ENCODE measurements around the gene CHI3L1. TPM values are rescaled to one million over a fixed set of nuclear protein-coding genes. Genes with fewer than 3 reads are reported as not detected.

Gene CHI3L1
- total RNA-seq, 2 donors from 2014 or later: 0.85 to 9.4 TPM

DNA sequence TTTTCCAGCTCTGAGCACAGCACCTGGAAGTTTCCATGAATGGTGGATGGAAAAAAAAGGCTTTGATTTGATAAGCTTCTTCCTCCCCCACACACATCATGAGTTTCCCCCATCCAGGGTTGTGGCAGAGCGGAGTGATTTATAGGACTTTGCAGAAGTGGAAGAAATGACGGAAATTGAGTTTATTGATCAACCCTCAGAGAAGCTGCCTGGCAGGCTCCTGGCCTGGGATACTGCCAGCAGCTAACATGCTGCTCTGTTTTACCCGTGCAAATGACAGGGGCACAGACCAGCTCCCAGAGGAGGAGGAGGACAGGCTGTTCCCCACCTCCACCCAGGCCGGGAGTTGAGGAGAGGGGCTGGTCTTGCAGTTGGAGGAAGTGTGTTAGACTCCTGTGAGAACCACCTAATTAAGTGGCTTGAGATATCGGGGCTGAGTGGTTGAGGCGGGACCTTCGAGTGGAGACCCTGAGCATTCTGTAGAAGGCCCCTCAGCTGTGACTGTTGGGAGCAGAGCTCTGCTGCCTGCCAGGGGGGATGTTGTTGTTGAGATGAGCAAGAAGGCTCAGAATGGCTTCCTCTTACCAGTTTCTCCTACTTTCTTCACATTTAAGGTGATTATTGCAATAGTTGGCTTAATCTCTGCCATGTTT lies 37.2 kb downstream of the CHI3L1 start:
- H3K36me3 ChIP-seq: no peaks in the 10 kb centered on the region
- TF ChIP-seq, protein P1, sequence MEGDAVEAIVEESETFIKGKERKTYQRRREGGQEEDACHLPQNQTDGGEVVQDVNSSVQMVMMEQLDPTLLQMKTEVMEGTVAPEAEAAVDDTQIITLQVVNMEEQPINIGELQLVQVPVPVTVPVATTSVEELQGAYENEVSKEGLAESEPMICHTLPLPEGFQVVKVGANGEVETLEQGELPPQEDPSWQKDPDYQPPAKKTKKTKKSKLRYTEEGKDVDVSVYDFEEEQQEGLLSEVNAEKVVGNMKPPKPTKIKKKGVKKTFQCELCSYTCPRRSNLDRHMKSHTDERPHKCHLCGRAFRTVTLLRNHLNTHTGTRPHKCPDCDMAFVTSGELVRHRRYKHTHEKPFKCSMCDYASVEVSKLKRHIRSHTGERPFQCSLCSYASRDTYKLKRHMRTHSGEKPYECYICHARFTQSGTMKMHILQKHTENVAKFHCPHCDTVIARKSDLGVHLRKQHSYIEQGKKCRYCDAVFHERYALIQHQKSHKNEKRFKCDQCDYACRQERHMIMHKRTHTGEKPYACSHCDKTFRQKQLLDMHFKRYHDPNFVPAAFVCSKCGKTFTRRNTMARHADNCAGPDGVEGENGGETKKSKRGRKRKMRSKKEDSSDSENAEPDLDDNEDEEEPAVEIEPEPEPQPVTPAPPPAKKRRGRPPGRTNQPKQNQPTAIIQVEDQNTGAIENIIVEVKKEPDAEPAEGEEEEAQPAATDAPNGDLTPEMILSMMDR (IDR thresholded peaks at IDR 0.05): no peak
- H3K27ac ChIP-seq: no peak overlapping the region
- no peaks in the 10 kb centered on the region for H3K9me3 ChIP-seq
- H3K4me1 ChIP-seq: peaks cover 0 to 50% of the 10 kb centered on the region in 2 donors
- H3K27me3 ChIP-seq: no peaks in the 10 kb centered on the region
- DNase-seq (ENCODE audit: low spot score): no peak
- H3K4me3 ChIP-seq: no peak overlapping the region

DNA sequence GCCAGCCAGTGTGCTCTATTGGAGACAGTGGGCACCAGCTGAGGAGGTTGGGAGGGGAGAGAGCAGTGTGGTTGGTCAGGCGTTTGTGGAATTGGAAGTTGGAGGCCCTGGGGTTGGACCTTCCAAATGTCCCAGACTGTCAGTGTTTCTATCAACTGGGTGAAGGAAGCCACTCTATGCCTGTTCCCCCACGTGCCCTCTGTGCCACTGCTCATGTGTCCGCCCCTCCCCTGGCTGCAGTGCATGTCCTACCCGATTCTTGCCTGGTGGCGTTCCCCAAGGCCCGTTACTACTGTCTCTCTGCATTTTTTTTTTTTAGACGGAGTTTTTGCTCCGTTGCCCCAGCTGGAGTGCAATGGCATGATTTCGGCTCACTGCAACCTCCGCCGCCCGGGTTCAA lies 37.9 kb downstream of the CHI3L1 start:
- Histone ChIP-seq H3K4me3 (no peak overlapping the region), H3K27me3 (no peaks in the 10 kb centered on the region), H3K27ac (peak overlapping the region in 1 of 2 donors; percentile 31), H3K9me3 (no peaks in the 10 kb centered on the region), H3K36me3 (no peaks in the 10 kb centered on the region), H3K4me1 (peaks cover 0 to 45% of the 10 kb centered on the region in 2 donors)
- TF ChIP-seq, protein P1 (IDR thresholded peaks at IDR 0.05): no peak
- DNase-seq (ENCODE audit: low spot score): no peak

GRCh38 chr1:203148127-203148526 lies 38.4 kb downstream of the CHI3L1 start:
- peak overlapping the region in 1 of 2 donors; percentile 31 for H3K27ac ChIP-seq
- no peak overlapping the region for H3K4me3 ChIP-seq
- no peaks in the 10 kb centered on the region for H3K27me3 ChIP-seq
- DNase-seq (ENCODE audit: low spot score): no peak
- H3K4me1 ChIP-seq: peaks cover 0 to 41% of the 10 kb centered on the region in 2 donors
- TF ChIP-seq, protein P1 (IDR thresholded peaks at IDR 0.05): peak in 1 of 2 donors; percentile 33
- no peaks in the 10 kb centered on the region for H3K9me3 ChIP-seq
- H3K36me3 ChIP-seq: no peaks in the 10 kb centered on the region

- no peaks in the 10 kb centered on the region for H3K36me3 ChIP-seq
- H3K4me1 ChIP-seq: peaks cover 0 to 33% of the 10 kb centered on the region in 2 donors
- DNase-seq (ENCODE audit: low spot score): no peak
These were observed 39.1 kb downstream of the CHI3L1 start for GRCh38 chr1:203147376-203147775.

DNA sequence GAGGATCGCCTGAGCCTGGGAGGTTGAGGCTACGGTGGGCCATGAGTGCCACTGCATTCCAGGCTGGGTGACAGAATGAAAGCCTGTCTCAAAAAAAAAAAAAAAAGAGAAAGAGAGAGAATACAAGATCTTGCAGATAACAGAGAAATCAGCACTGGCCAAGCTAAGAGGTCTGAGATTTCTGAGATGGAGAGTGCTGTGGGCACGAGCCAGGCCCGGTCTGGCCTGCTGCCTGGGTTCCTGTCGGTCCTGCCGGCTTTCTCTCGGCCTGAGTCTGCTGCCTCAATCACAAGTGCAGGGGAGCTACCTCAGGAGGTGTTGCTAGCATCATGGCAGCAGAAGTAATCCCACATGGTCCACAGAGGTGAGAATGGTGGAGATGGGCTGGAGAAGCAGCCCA lies 40.0 kb downstream of the CHI3L1 start:
- no peak for DNase-seq (ENCODE audit: low spot score)
- peak overlapping the region in 1 of 2 donors; percentile 8 for H3K27ac ChIP-seq
- no peaks in the 10 kb centered on the region for H3K27me3 ChIP-seq
- H3K9me3 ChIP-seq: no peaks in the 10 kb centered on the region
- H3K36me3 ChIP-seq: no peaks in the 10 kb centered on the region
- no peak overlapping the region for H3K4me3 ChIP-seq
- peaks cover 0 to 27% of the 10 kb centered on the region in 2 donors for H3K4me1 ChIP-seq
- TF ChIP-seq, protein P1 (IDR thresholded peaks at IDR 0.05): no peak

More at GRCh38 chr1:203147376-203147775, 39.1 kb downstream of the CHI3L1 start:
- Histone ChIP-seq H3K4me3 (no peak overlapping the region), H3K9me3 (no peaks in the 10 kb centered on the region), H3K27ac (no peak overlapping the region), H3K27me3 (no peaks in the 10 kb centered on the region)
- TF ChIP-seq, protein P1 (IDR thresholded peaks at IDR 0.05): no peak

DNA sequence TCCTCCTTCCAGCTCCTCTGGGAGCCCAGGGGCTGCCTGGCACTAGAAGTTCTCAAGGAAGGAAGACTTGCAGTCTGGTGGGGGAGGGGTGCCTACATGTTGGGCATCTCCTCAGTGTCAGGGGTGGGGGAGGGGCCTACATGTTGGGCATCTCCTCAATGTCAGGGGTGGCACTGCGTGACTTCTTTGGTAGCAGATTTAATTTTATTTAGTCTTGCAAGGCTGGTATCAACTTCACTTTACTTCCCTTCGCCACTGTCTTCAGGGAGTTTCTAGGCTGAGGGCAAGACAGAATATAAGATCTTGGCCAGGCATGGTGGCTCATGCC lies 40.5 kb downstream of the CHI3L1 start:
- Histone ChIP-seq H3K4me3 (no peak overlapping the region), H3K27ac (peak overlapping the region in 1 of 2 donors; percentile 8), H3K27me3 (no peaks in the 10 kb centered on the region), H3K36me3 (no peaks in the 10 kb centered on the region), H3K9me3 (no peaks in the 10 kb centered on the region), H3K4me1 (peaks cover 0 to 23% of the 10 kb centered on the region in 2 donors)
- TF ChIP-seq, protein P1 (IDR thresholded peaks at IDR 0.05): no peak
- no peak for DNase-seq (ENCODE audit: low spot score)
